Keratinocyte (primary cell): ENCODE results near the gene AJAP1.

Source experiments
- EZH2 ChIP-seq: IDR thresholded peaks from one replicate; pipeline ENCODE4 v1.6.1; 2012; ENCODE audit warnings: inconsistent platforms, mild to moderate bottlenecking, low read length, moderate library complexity
- TF ChIP-seq, protein P1 (sequence below), 3 experiments: IDR thresholded peaks in 1 of 3; conservative IDR thresholded peaks in 1 of 3; optimal IDR thresholded peaks in 1 of 3; 2 replicates in 2 of 3; 3 replicates in 1 of 3; pipeline versions ENCODE3 to v1.5.1; 2011; ENCODE audit warnings: low read length in 3 of 3, mild to moderate bottlenecking in 3 of 3, moderate library complexity in 2 of 3, control low read depth in 1 of 3, inconsistent platforms in 1 of 3; ENCODE audit not compliant: insufficient read depth in 2 of 3; ENCODE audit errors: extremely low read depth in 1 of 3

DNA sequence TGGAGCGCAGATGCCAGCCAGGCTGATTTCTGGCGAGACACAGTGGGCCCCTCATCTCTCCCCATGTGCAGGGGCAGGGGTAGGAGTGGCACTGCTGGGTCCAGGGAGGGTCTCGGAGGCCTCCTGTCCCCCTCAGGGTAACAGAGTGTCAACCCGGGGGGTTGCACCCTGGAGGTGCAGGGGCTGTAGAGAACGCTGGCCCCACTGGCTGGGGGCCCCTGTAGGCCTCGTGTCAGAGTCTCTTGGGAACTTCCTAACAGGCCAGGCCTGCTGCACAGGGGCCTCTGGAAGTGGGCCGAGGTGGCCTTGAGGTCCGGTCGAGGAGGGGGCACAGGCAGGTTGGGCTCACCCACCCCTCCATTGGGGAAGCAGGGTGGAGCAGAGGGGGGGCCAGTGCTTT is 38.9 kb upstream of the AJAP1 start:
- TF ChIP-seq, protein P1, sequence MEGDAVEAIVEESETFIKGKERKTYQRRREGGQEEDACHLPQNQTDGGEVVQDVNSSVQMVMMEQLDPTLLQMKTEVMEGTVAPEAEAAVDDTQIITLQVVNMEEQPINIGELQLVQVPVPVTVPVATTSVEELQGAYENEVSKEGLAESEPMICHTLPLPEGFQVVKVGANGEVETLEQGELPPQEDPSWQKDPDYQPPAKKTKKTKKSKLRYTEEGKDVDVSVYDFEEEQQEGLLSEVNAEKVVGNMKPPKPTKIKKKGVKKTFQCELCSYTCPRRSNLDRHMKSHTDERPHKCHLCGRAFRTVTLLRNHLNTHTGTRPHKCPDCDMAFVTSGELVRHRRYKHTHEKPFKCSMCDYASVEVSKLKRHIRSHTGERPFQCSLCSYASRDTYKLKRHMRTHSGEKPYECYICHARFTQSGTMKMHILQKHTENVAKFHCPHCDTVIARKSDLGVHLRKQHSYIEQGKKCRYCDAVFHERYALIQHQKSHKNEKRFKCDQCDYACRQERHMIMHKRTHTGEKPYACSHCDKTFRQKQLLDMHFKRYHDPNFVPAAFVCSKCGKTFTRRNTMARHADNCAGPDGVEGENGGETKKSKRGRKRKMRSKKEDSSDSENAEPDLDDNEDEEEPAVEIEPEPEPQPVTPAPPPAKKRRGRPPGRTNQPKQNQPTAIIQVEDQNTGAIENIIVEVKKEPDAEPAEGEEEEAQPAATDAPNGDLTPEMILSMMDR (optimal IDR thresholded peaks at IDR 0.05 in 1 of 3, IDR thresholded peaks at IDR 0.05 in 1 of 3, conservative IDR thresholded peaks at IDR 0.05 in 1 of 3; ENCODE audit: extremely low read depth in 1 of 3, insufficient read depth in 2 of 3, low read length in 3 of 3): no peak
- TF ChIP-seq EZH2: no peak
